T-cell (primary cell): ENCODE measurements around the gene STARD13. TPM values are rescaled to one million over a fixed set of nuclear protein-coding genes. Genes with fewer than 3 reads are reported as not detected.

ENCODE experiments used
- ATAC-seq, 4 experiments: fragments of 200-7000 bp in 3 of 4; fragments of 150-1000 bp in 1 of 4; cut with Tn5 transposase; replicated peaks in 1 of 4; 1 replicate in 3 of 4; 2 replicates in 1 of 4; pipeline ENCODE4 v1.10.0; 2021; ENCODE audit warnings: moderate library complexity in 3 of 4, mild to moderate bottlenecking in 2 of 4, moderate number of reproducible peaks in 1 of 4
- CTCF ChIA-PET, 2 donors: fragments of 300-600 bp; sonication (Branson Sonifier 250); formaldehyde crosslinking; loops; one replicate each; lab custom pipeline; 2022; ENCODE audit warnings: antibody characterized with exemption in 2 of 2; lab: Charles Lee
- POLR2A ChIA-PET, 2 donors: fragments of 300-600 bp; sonication (Branson Sonifier 250); formaldehyde crosslinking; loops; one replicate each; lab custom pipeline; 2022; ENCODE audit warnings: antibody characterized with exemption in 2 of 2; lab: Charles Lee
- DNase-seq, 35 experiments: peaks; one replicate each; pipeline versions ENCODE4 v3.0.0 to v3.0.0-alpha.2; 2013 to 2023
- H3K27ac ChIP-seq: one replicate; pipeline ENCODE4 v1.5.1; 2013; ENCODE audit warnings: low read length
- H3K27me3 ChIP-seq, 2 experiments: replicated peaks in 1 of 2; 1 replicate in 1 of 2; 2 replicates in 1 of 2; pipeline versions ENCODE4 v1.6.1 to v1.7.0; 2013; ENCODE audit warnings: low read length in 1 of 2, mixed read lengths in 1 of 2; ENCODE audit not compliant: control insufficient read depth in 2 of 2, insufficient read depth in 2 of 2; ENCODE audit errors: extremely low read depth in 1 of 2
- H3K36me3 ChIP-seq, 2 donors: 1 replicate in 1 of 2; 2 replicates in 1 of 2; pipeline versions ENCODE4 v1.6.1 to v1.7.0; 2013; ENCODE audit warnings: low read length in 1 of 2; ENCODE audit not compliant: control insufficient read depth in 2 of 2, insufficient read depth in 1 of 2; ENCODE audit errors: extremely low read depth in 1 of 2
- H3K4me1 ChIP-seq, 2 experiments: 1 replicate in 1 of 2; 2 replicates in 1 of 2; pipeline versions ENCODE4 v1.6.1 to v1.7.0; 2013; ENCODE audit warnings: low read length in 2 of 2, mixed read lengths in 1 of 2; ENCODE audit not compliant: insufficient read depth in 2 of 2, control insufficient read depth in 1 of 2; ENCODE audit errors: extremely low read depth in 1 of 2
- H3K4me3 ChIP-seq, 2 donors: 1 replicate in 1 of 2; 2 replicates in 1 of 2; pipeline versions ENCODE4 v1.5.1 to v1.7.0; 2013; ENCODE audit warnings: mild to moderate bottlenecking in 2 of 2, low read length in 1 of 2, moderate library complexity in 1 of 2; ENCODE audit not compliant: control insufficient read depth in 1 of 2; ENCODE audit errors: extremely low read depth in 1 of 2
- H3K9me3 ChIP-seq: 2 replicates; pipeline ENCODE4 v1.7.0; 2013
- H3K27ac Mint-ChIP-seq, 2 donors: one replicate each; pipeline ENCODE4 v1.8.0; 2020 to 2021; ENCODE audit warnings: mild to moderate bottlenecking in 2 of 2, mixed read lengths in 2 of 2
- H3K27me3 Mint-ChIP-seq, 2 donors: one replicate each; pipeline ENCODE4 v1.8.0; 2021 to 2022; ENCODE audit warnings: mixed read lengths in 2 of 2
- H3K36me3 Mint-ChIP-seq: one replicate; pipeline ENCODE4 v1.8.0; 2021; ENCODE audit warnings: mixed read lengths
- H3K4me1 Mint-ChIP-seq, 3 donors: one replicate each; pipeline ENCODE4 v1.8.0; 2020 to 2022; ENCODE audit warnings: mixed read lengths in 3 of 3, mild to moderate bottlenecking in 1 of 3
- H3K4me3 Mint-ChIP-seq, 3 donors: one replicate each; pipeline ENCODE4 v1.8.0; 2020 to 2022; ENCODE audit warnings: mild to moderate bottlenecking in 3 of 3, mixed read lengths in 3 of 3, moderate library complexity in 3 of 3
- H3K9me3 Mint-ChIP-seq, 3 donors: one replicate each; pipeline ENCODE4 v1.8.0; 2020 to 2022; ENCODE audit warnings: mixed read lengths in 3 of 3
- WGBS: methylation state at CpG from one replicate; pipeline ENCODE4 v1.1.5; 2013; ENCODE audit warnings: missing lambda C conversion rate; ENCODE audit not compliant: insufficient coverage; 5-methylcytosine and 5-hydroxymethylcytosine counted together
- total RNA-seq, 35 experiments: library from RNA in 6 of 35; stranded (reverse) in 6 of 35; fragments of 120-200 nt in 1 of 35; gene quantifications; one replicate each; pipeline versions ENCODE4 v1.2.1 to v1.2.4 and lab custom pipeline; 2013 to 2026

The STARD13 gene, protein sequence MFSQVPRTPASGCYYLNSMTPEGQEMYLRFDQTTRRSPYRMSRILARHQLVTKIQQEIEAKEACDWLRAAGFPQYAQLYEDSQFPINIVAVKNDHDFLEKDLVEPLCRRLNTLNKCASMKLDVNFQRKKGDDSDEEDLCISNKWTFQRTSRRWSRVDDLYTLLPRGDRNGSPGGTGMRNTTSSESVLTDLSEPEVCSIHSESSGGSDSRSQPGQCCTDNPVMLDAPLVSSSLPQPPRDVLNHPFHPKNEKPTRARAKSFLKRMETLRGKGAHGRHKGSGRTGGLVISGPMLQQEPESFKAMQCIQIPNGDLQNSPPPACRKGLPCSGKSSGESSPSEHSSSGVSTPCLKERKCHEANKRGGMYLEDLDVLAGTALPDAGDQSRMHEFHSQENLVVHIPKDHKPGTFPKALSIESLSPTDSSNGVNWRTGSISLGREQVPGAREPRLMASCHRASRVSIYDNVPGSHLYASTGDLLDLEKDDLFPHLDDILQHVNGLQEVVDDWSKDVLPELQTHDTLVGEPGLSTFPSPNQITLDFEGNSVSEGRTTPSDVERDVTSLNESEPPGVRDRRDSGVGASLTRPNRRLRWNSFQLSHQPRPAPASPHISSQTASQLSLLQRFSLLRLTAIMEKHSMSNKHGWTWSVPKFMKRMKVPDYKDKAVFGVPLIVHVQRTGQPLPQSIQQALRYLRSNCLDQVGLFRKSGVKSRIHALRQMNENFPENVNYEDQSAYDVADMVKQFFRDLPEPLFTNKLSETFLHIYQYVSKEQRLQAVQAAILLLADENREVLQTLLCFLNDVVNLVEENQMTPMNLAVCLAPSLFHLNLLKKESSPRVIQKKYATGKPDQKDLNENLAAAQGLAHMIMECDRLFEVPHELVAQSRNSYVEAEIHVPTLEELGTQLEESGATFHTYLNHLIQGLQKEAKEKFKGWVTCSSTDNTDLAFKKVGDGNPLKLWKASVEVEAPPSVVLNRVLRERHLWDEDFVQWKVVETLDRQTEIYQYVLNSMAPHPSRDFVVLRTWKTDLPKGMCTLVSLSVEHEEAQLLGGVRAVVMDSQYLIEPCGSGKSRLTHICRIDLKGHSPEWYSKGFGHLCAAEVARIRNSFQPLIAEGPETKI
- total RNA-seq (under 1 TPM in 3 of 5 donors, not detected in 2; 0.39 to 0.53 (median 0.44) TPM), total RNA-seq (lab: John Stamatoyannopoulos, UW) (0 to 2.2 (median 0.04) reads per million in 29 experiments)
- total RNA-seq (2013) = 0.17 TPM

- Histone ChIP-seq H3K9me3 (no peaks in the 10 kb centered on the region), H3K27me3 (peaks cover 0 to 17% of the 10 kb centered on the region in 2 experiments), H3K4me3 (peak within 1 kb of the TSS; percentile 14 to 65), H3K27ac (no peak within 1 kb of the TSS), H3K36me3 (no peaks in the 10 kb centered on the region), H3K4me1 (peaks cover 0 to 6% of the 10 kb centered on the region in 2 experiments)
- peaks cover 0 to 4% (median 0%) of the 10 kb centered on the region in 3 donors for H3K9me3 Mint-ChIP-seq
- DNase-seq = peak in 2 of 35 experiments; percentile 1 to 5
- H3K27me3 Mint-ChIP-seq = peaks cover 55 to 61% of the 10 kb centered on the region in 2 donors
- ChIA-PET CTCF (no interaction called here), POLR2A (no interaction called here)
- no peaks in the 10 kb centered on the region for H3K36me3 Mint-ChIP-seq
- H3K4me3 Mint-ChIP-seq = peak within 1 kb of the TSS; percentile 66 to 75 (median 69)
- WGBS = 17% methylated on average over 8 of the region's 20 CpGs
- H3K4me1 Mint-ChIP-seq = peaks cover 18 to 24% (median 20%) of the 10 kb centered on the region in 3 donors
- H3K27ac Mint-ChIP-seq = no peak within 1 kb of the TSS
- peak in 1 of 4 experiments; percentile 38 for ATAC-seq
Measured at GRCh38 chr13:33285420-33286124, at the start of gene STARD13. Gene STARD13, minus strand, starts transcription at chr13:33285755. Its CDS starts 117 bp downstream, at chr13:33285638.

- Histone ChIP-seq H3K27ac (no peak overlapping the region), H3K27me3 (peaks cover 0 to 12% of the 10 kb centered on the region in 2 experiments), H3K36me3 (no peaks in the 10 kb centered on the region), H3K4me1 (no peaks in the 10 kb centered on the region), H3K4me3 (no peak overlapping the region), H3K9me3 (no peaks in the 10 kb centered on the region)
- Mint-ChIP-seq H3K27me3 (peaks cover 24 to 31% of the 10 kb centered on the region in 2 donors), H3K27ac (no peak overlapping the region), H3K9me3 (no peaks in the 10 kb centered on the region), H3K36me3 (no peaks in the 10 kb centered on the region), H3K4me3 (no peak overlapping the region), H3K4me1 (no peaks in the 10 kb centered on the region)
- DNase-seq (no peak), ATAC-seq (no peak)
- WGBS = 98% methylated on average over 3 of the region's 7 CpGs
- POLR2A ChIA-PET = no interaction called here
- CTCF ChIA-PET = no interaction called here
Measured at GRCh38 chr13:33334831-33335230, 49.3 kb upstream of the STARD13 start.

DNA sequence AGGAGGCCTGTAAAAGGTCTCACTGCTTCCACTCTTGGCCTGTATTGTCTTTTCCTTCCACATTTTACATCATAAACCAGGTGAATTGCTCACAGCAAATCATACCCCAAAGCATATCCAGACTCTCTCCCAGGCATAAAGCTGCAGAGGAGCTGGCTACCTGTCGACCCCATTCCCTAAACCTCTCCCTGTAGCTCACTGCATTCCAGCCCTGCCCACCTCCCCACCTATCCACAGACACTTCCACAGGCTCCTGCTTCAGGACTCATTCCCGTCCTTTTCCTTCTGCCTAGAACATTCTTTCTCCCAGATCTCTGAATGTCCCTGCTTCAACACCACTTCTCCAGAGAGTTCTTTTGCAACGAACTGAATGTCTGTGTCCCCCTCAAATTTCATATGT, 46.4 kb upstream of the STARD13 start:
- Histone ChIP-seq H3K36me3 (no peaks in the 10 kb centered on the region), H3K9me3 (no peaks in the 10 kb centered on the region), H3K27me3 (peaks cover 0 to 12% of the 10 kb centered on the region in 2 experiments), H3K4me1 (no peaks in the 10 kb centered on the region), H3K4me3 (no peak overlapping the region), H3K27ac (no peak overlapping the region)
- Mint-ChIP-seq H3K9me3 (no peaks in the 10 kb centered on the region), H3K27me3 (peaks cover 20 to 31% of the 10 kb centered on the region in 2 donors), H3K4me1 (no peaks in the 10 kb centered on the region), H3K4me3 (no peak overlapping the region), H3K27ac (no peak overlapping the region), H3K36me3 (no peaks in the 10 kb centered on the region)
- no peak for DNase-seq
- no peak for ATAC-seq
- POLR2A ChIA-PET = no interaction called here
- 60% methylated on average over 2 of the region's 3 CpGs for WGBS
- CTCF ChIA-PET = no interaction called here

GRCh38 chr13:33330483-33330882, 44.9 kb upstream of the STARD13 start:
- H3K4me3 Mint-ChIP-seq = no peak overlapping the region
- ChIA-PET CTCF (no interaction called here), POLR2A (no interaction called here)
- Histone ChIP-seq H3K27ac (no peak overlapping the region), H3K36me3 (no peaks in the 10 kb centered on the region), H3K27me3 (peaks cover 0 to 12% of the 10 kb centered on the region in 2 experiments), H3K4me3 (no peak overlapping the region), H3K4me1 (no peaks in the 10 kb centered on the region), H3K9me3 (no peaks in the 10 kb centered on the region)
- ATAC-seq (no peak), DNase-seq (no peak)
- WGBS = no CpG with 5 or more reads among the region's 6 CpGs
- peaks cover 19 to 31% of the 10 kb centered on the region in 2 donors for H3K27me3 Mint-ChIP-seq
- no peaks in the 10 kb centered on the region for H3K9me3 Mint-ChIP-seq
- H3K36me3 Mint-ChIP-seq = no peaks in the 10 kb centered on the region
- peaks cover 0 to 2% (median 0%) of the 10 kb centered on the region in 3 donors for H3K4me1 Mint-ChIP-seq
- H3K27ac Mint-ChIP-seq = no peak overlapping the region

GRCh38 chr13:33328701-33329100, 43.1 kb upstream of the STARD13 start:
- POLR2A ChIA-PET = interaction anchor here in 1 of 2 donors (0.5 kb wide), 1 partner anchor 264 kb away, joined by 3 read pairs; no protein-coding TSS in a partner anchor
- Histone ChIP-seq H3K9me3 (no peaks in the 10 kb centered on the region), H3K36me3 (no peaks in the 10 kb centered on the region), H3K4me1 (no peaks in the 10 kb centered on the region), H3K4me3 (no peak overlapping the region), H3K27me3 (peaks cover 0 to 8% of the 10 kb centered on the region in 2 experiments), H3K27ac (no peak overlapping the region)
- ATAC-seq (no peak), DNase-seq (no peak)
- no peaks in the 10 kb centered on the region for H3K9me3 Mint-ChIP-seq
- CTCF ChIA-PET = no interaction called here
- H3K27me3 Mint-ChIP-seq = peaks cover 5 to 17% of the 10 kb centered on the region in 2 donors
- H3K27ac Mint-ChIP-seq = no peak overlapping the region
- WGBS = no CpG with 5 or more reads among the region's 1 CpG
- peaks cover 0 to 2% (median 0%) of the 10 kb centered on the region in 3 donors for H3K4me1 Mint-ChIP-seq
- no peaks in the 10 kb centered on the region for H3K36me3 Mint-ChIP-seq
- no peak overlapping the region for H3K4me3 Mint-ChIP-seq
